Measurements from ENCODE around the gene RBM17.

DNA sequence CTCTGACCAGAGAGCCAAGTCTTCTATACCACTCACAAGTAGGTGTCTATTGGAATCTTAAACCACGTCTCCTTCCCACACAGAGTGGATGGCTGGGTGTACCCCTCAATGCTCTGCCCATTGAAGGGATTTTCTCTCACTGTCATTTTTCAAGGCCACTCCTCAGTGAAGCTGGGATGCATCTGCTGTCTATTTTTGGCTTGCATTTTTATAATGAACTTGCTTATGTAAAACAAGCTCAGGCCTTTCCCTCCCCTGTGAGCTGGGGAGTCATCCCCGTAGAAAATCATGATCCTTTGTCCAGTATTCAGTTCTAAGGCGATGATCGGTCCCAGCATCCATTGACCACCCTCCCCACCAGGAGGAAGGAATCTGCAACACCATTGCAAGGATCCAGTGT is 9.8 kb upstream of the RBM17 start:
- no peak for TF ChIP-seq EZH2phosphoT487 (IDR thresholded peaks at IDR 0.05; ENCODE audit: borderline replicate concordance, low read length)
- TF ChIP-seq, protein P1, sequence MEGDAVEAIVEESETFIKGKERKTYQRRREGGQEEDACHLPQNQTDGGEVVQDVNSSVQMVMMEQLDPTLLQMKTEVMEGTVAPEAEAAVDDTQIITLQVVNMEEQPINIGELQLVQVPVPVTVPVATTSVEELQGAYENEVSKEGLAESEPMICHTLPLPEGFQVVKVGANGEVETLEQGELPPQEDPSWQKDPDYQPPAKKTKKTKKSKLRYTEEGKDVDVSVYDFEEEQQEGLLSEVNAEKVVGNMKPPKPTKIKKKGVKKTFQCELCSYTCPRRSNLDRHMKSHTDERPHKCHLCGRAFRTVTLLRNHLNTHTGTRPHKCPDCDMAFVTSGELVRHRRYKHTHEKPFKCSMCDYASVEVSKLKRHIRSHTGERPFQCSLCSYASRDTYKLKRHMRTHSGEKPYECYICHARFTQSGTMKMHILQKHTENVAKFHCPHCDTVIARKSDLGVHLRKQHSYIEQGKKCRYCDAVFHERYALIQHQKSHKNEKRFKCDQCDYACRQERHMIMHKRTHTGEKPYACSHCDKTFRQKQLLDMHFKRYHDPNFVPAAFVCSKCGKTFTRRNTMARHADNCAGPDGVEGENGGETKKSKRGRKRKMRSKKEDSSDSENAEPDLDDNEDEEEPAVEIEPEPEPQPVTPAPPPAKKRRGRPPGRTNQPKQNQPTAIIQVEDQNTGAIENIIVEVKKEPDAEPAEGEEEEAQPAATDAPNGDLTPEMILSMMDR (conservative IDR thresholded peaks at IDR 0.05; ENCODE audit: low read depth, low read length), result no peak
- no peak for TF ChIP-seq EZH2 (IDR thresholded peaks at IDR 0.05; ENCODE audit: low read length, unreplicated experiment)

Data from PC-3 (cell line).